Measurements from ENCODE around the gene GM2A. TPM values are rescaled to one million over a fixed set of nuclear protein-coding genes. Genes with fewer than 3 reads are reported as not detected.

Gene GM2A
- total and polyA plus RNA-seq, 9 of the 15 experiments (the other 6 are each of a cell fraction or from before 2014, with no cell fraction given) = 5.8 to 36.0 (median 10.0) TPM

DNA sequence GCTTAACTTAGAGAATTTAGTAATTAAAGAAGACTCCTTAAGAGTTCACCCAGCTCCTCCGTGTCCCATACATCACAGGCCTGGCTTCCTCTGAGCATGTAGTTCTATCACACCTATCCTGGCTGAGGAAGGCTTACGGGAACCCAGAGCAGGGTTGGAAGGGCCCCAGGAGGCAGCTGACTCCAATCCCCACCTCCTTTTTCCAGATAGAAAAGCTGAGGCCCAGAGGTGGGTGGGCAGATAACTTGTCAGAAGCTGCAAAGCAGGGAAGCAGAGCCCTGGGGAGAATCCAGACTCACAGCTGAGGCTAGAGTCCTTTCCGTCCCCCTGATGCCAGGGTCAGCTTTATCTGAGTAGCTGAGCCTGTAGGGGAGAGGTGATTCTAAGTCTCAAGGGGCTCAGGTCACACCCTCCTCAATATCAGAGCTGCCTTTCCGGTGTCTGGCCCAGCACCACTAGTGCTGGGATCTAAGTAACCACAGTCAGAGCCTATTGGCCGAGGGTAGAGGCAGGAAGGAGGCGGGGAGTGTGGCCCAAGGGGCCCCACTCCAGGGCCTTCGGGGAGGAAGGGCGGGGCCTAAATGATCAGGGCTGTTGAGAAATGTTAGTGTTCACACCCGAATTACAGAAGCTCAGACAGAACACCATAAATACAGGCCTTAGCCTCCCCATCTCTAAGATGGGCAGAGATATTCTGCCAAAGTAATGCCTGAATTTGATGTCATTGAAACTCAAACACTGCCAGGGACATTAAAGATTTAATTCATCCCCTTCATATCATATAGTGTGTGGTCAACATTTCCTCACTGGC is 39.0 kb upstream of the GM2A start (continued):
- TF ChIP-seq, protein P1, sequence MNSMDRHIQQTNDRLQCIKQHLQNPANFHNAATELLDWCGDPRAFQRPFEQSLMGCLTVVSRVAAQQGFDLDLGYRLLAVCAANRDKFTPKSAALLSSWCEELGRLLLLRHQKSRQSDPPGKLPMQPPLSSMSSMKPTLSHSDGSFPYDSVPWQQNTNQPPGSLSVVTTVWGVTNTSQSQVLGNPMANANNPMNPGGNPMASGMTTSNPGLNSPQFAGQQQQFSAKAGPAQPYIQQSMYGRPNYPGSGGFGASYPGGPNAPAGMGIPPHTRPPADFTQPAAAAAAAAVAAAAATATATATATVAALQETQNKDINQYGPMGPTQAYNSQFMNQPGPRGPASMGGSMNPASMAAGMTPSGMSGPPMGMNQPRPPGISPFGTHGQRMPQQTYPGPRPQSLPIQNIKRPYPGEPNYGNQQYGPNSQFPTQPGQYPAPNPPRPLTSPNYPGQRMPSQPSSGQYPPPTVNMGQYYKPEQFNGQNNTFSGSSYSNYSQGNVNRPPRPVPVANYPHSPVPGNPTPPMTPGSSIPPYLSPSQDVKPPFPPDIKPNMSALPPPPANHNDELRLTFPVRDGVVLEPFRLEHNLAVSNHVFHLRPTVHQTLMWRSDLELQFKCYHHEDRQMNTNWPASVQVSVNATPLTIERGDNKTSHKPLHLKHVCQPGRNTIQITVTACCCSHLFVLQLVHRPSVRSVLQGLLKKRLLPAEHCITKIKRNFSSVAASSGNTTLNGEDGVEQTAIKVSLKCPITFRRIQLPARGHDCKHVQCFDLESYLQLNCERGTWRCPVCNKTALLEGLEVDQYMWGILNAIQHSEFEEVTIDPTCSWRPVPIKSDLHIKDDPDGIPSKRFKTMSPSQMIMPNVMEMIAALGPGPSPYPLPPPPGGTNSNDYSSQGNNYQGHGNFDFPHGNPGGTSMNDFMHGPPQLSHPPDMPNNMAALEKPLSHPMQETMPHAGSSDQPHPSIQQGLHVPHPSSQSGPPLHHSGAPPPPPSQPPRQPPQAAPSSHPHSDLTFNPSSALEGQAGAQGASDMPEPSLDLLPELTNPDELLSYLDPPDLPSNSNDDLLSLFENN (IDR thresholded peaks at IDR 0.05; ENCODE audit: low read depth in 2 of 2, low read length in 2 of 2) = no peak
- TF ChIP-seq, protein P2, sequence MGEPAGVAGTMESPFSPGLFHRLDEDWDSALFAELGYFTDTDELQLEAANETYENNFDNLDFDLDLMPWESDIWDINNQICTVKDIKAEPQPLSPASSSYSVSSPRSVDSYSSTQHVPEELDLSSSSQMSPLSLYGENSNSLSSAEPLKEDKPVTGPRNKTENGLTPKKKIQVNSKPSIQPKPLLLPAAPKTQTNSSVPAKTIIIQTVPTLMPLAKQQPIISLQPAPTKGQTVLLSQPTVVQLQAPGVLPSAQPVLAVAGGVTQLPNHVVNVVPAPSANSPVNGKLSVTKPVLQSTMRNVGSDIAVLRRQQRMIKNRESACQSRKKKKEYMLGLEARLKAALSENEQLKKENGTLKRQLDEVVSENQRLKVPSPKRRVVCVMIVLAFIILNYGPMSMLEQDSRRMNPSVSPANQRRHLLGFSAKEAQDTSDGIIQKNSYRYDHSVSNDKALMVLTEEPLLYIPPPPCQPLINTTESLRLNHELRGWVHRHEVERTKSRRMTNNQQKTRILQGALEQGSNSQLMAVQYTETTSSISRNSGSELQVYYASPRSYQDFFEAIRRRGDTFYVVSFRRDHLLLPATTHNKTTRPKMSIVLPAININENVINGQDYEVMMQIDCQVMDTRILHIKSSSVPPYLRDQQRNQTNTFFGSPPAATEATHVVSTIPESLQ (CRISPR knock-in tag; IDR thresholded peaks at IDR 0.05) = no peak
- no peak for TF ChIP-seq PHTF2 (CRISPR knock-in tag; IDR thresholded peaks at IDR 0.05)
- TF ChIP-seq, protein P3, sequence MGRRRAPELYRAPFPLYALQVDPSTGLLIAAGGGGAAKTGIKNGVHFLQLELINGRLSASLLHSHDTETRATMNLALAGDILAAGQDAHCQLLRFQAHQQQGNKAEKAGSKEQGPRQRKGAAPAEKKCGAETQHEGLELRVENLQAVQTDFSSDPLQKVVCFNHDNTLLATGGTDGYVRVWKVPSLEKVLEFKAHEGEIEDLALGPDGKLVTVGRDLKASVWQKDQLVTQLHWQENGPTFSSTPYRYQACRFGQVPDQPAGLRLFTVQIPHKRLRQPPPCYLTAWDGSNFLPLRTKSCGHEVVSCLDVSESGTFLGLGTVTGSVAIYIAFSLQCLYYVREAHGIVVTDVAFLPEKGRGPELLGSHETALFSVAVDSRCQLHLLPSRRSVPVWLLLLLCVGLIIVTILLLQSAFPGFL (CRISPR knock-in tag; IDR thresholded peaks at IDR 0.05) = no peak
- TF ChIP-seq LEF1 (IDR thresholded peaks at IDR 0.05) = peak; percentile 70
- TF ChIP-seq ZNF507 (tag; conservative IDR thresholded peaks at IDR 0.05) = no peak
- TF ChIP-seq PML (IDR thresholded peaks at IDR 0.05; ENCODE audit: low read length) = no peak; the same call in 1 of the 2 replicates
- TF ChIP-seq RB1 (IDR thresholded peaks at IDR 0.05; ENCODE audit: low read depth) = no peak
- TF ChIP-seq GATAD2B (IDR thresholded peaks at IDR 0.05; ENCODE audit: borderline replicate concordance) = 0 out of 2 replicates have a peak, but pooled peaks have one; percentile 5
- TF ChIP-seq, protein P4, sequence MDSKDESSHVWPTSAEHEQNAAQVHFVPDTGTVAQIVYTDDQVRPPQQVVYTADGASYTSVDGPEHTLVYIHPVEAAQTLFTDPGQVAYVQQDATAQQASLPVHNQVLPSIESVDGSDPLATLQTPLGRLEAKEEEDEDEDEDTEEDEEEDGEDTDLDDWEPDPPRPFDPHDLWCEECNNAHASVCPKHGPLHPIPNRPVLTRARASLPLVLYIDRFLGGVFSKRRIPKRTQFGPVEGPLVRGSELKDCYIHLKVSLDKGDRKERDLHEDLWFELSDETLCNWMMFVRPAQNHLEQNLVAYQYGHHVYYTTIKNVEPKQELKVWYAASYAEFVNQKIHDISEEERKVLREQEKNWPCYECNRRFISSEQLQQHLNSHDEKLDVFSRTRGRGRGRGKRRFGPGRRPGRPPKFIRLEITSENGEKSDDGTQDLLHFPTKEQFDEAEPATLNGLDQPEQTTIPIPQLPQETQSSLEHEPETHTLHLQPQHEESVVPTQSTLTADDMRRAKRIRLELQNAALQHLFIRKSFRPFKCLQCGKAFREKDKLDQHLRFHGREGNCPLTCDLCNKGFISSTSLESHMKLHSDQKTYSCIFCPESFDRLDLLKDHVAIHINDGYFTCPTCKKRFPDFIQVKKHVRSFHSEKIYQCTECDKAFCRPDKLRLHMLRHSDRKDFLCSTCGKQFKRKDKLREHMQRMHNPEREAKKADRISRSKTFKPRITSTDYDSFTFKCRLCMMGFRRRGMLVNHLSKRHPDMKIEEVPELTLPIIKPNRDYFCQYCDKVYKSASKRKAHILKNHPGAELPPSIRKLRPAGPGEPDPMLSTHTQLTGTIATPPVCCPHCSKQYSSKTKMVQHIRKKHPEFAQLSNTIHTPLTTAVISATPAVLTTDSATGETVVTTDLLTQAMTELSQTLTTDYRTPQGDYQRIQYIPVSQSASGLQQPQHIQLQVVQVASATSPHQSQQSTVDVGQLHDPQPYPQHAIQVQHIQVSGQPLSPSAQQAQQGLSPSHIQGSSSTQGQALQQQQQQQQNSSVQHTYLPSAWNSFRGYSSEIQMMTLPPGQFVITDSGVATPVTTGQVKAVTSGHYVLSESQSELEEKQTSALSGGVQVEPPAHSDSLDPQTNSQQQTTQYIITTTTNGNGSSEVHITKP (IDR thresholded peaks at IDR 0.05; ENCODE audit: partially characterized antibody) = peak; percentile 62
- TF ChIP-seq ZBTB7A (IDR thresholded peaks at IDR 0.05; ENCODE audit: borderline replicate concordance, control insufficient read depth, low read depth, low read length) = peak; percentile 44; the same call in 1 of the 2 replicates
- TF ChIP-seq CHD4 (IDR thresholded peaks at IDR 0.05; ENCODE audit: insufficient read depth, insufficient replicate concordance, low read depth, low read length, poor library complexity, severe bottlenecking) = no peak
- TF ChIP-seq HOXB6 (CRISPR knock-in tag; IDR thresholded peaks at IDR 0.05; ENCODE audit: borderline replicate concordance) = no peak
- TF ChIP-seq C11orf30 (IDR thresholded peaks at IDR 0.05; ENCODE audit: low read depth) = no peak
- 0 out of 4 replicates have a peak, but pooled peaks of 1 of the 2 experiments have one; percentile 19 for TF ChIP-seq TEAD1 (CRISPR knock-in tag; IDR thresholded peaks at IDR 0.05)
- no peak for TF ChIP-seq SMARCB1 (IDR thresholded peaks at IDR 0.05; ENCODE audit: insufficient read length, low read depth)
